IPS DF 4.7 (cell line): ENCODE results near the gene FSTL4.

Experiments used
- DNase-seq: peaks from one replicate; pipeline ENCODE4 v3.0.0-alpha.2; 2013; ENCODE audit warnings: low spot score; ENCODE audit errors: extremely low read depth

Gene FSTL4

GRCh38 chr5:133389066-133389590 is 223.2 kb downstream of the FSTL4 start:
- DNase-seq: no peak

GRCh38 chr5:133387621-133388020 is 224.7 kb downstream of the FSTL4 start:
- no peak for DNase-seq

GRCh38 chr5:133387091-133387490 is 225.2 kb downstream of the FSTL4 start:
- no peak for DNase-seq

- DNase-seq: no peak
These were observed 225.7 kb downstream of the FSTL4 start for GRCh38 chr5:133386662-133387061.

- DNase-seq: no peak
These were observed 227.0 kb downstream of the FSTL4 start for GRCh38 chr5:133385346-133385745.

- no peak for DNase-seq
These were observed 227.4 kb downstream of the FSTL4 start for GRCh38 chr5:133384903-133385302.

GRCh38 chr5:133384120-133384855 is 228.1 kb downstream of the FSTL4 start:
- no peak for DNase-seq

GRCh38 chr5:133383580-133383939 is 228.8 kb downstream of the FSTL4 start:
- DNase-seq: no peak

GRCh38 chr5:133382661-133383579 is 229.4 kb downstream of the FSTL4 start:
- no peak for DNase-seq

- DNase-seq: no peak
These were observed 230.6 kb downstream of the FSTL4 start for GRCh38 chr5:133381571-133382365.

GRCh38 chr5:133381041-133381440 is 231.3 kb downstream of the FSTL4 start:
- no peak for DNase-seq

GRCh38 chr5:133377736-133378135 is 234.6 kb downstream of the FSTL4 start:
- DNase-seq: no peak

- no peak for DNase-seq
These were observed 235.4 kb downstream of the FSTL4 start for GRCh38 chr5:133376986-133377385.

- no peak for DNase-seq
These were observed 239.0 kb downstream of the FSTL4 start for GRCh38 chr5:133373121-133373870.

GRCh38 chr5:133372293-133372937 is 239.9 kb downstream of the FSTL4 start:
- DNase-seq: no peak

- no peak for DNase-seq
These were observed 240.8 kb downstream of the FSTL4 start for GRCh38 chr5:133371371-133372155.

GRCh38 chr5:133370904-133371303 is 241.4 kb downstream of the FSTL4 start:
- DNase-seq: no peak

- DNase-seq: no peak
These were observed 242.1 kb downstream of the FSTL4 start for GRCh38 chr5:133370036-133370831.
